Memory B cell (primary cell): ENCODE measurements around the gene SYTL2.
"Not testable (repeated sequence)": the region's sequence is repeated elsewhere in the genome, so short reads cannot be mapped to it uniquely, and the experiment has no call there.

Experiments used
- ATAC-seq: fragments of 150-1000 bp; cut with Tn5 transposase; 2 replicates; pipeline ENCODE4 v1.10.0; 2021; ENCODE audit warnings: low read depth, mild to moderate bottlenecking, moderate library complexity
- DNase-seq, 2 donors: peaks; one replicate each; pipeline ENCODE4 v3.0.0; 2022; ENCODE audit warnings: low spot score in 2 of 2
- H3K27ac Mint-ChIP-seq: one replicate; pipeline ENCODE4 v1.8.0; 2022; ENCODE audit warnings: mild to moderate bottlenecking, moderate library complexity, mixed read lengths
- H3K27me3 Mint-ChIP-seq: one replicate; pipeline ENCODE4 v1.8.0; 2022; ENCODE audit warnings: mixed read lengths
- H3K36me3 Mint-ChIP-seq: one replicate; pipeline ENCODE4 v1.8.0; 2022; ENCODE audit warnings: mild to moderate bottlenecking, mixed read lengths
- H3K4me1 Mint-ChIP-seq: one replicate; pipeline ENCODE4 v1.8.0; 2022; ENCODE audit warnings: mixed read lengths
- H3K4me3 Mint-ChIP-seq: one replicate; pipeline ENCODE4 v1.8.0; 2022; ENCODE audit warnings: mild to moderate bottlenecking, moderate library complexity, mixed read lengths
- H3K9me3 Mint-ChIP-seq: one replicate; pipeline ENCODE4 v1.8.0; 2022; ENCODE audit warnings: mixed read lengths

The SYTL2 gene

DNA sequence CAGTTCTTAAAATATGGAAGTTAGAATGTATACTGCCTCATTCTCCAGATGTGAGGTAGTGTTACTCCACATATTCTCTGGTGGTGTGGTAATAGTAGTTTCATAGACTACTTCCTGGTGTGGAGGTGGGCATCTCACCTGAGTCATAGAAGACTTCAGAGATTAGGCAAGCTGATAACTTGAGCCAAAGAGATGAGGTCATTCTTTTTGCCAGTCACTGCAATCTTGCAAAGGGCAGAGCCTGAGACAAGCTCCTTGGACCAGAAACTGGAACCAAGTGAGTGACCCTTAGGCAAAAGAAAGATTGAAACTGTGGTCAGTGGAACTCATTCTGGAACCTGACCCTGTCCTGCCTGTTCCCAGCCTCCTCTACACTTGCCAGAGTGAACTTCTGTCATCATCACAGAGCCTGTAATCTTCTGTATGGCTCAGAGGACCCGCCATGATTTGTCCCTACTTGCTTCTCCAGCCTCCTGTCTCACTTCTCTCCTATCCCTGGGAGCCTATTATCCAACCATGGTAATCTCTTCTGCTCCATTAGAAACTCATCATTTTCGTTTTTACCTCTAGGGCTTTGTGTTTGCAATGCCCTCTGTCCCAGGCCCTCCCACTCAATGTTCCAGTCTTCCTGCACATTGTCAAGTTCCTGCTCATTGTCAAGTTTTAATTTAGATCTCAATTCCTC lies 33.6 kb upstream of the SYTL2 start:
- no peak for ATAC-seq
- peaks cover 3% of the 10 kb centered on the region for H3K27me3 Mint-ChIP-seq
- no peaks in the 10 kb centered on the region for H3K9me3 Mint-ChIP-seq
- H3K27ac Mint-ChIP-seq: no peak overlapping the region
- peaks cover 2% of the 10 kb centered on the region for H3K36me3 Mint-ChIP-seq
- no peak for DNase-seq
- H3K4me1 Mint-ChIP-seq: no peaks in the 10 kb centered on the region
- H3K4me3 Mint-ChIP-seq: no peak overlapping the region

DNA sequence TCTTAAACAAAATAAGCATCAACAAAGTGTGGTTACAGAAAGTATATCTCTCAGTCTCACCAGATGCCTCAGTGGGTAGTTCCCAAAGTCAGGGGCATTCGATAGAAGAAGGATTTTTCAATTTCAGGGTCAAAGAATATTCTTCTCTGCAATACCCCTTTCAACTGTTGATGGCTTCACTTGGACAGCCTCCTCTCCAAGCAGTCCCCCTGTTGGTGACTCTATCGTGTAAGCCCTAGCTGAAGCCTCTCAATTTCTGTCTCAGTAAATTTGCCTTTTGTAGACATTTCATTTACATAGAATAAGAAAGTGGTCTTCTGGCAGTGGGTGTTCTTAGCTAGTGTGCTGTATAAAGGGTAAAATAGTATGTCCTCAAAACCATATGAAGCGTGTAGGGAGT lies 33.0 kb upstream of the SYTL2 start:
- Mint-ChIP-seq H3K4me3 (no peak overlapping the region), H3K27ac (no peak overlapping the region)
- no peak for ATAC-seq

DNA sequence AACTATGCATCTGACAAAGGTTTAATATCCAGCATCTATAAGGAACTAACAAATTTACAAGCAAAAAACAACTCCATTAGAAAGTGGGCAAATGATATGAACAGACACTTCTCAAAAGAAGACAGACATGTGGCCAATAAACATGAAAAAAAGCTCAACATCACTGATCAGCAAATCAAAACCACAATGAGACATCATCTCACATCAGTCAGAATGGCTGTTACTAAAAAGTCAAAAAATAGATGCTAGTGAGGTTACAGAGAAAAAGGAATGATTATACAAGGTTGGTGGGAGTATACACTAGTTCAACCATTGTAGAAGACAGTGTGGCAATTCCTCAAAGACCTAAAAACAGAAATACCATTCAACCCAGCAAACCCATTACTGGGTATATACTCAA lies 30.0 kb upstream of the SYTL2 start:
- H3K36me3 Mint-ChIP-seq, H3K27me3 Mint-ChIP-seq, H3K4me3 Mint-ChIP-seq, H3K9me3 Mint-ChIP-seq, H3K27ac Mint-ChIP-seq, DNase-seq, H3K4me1 Mint-ChIP-seq, ATAC-seq: not testable (repeated sequence)

More for the DNA sequence above, 33.0 kb upstream of the SYTL2 start:
- no peaks in the 10 kb centered on the region for H3K4me1 Mint-ChIP-seq
- H3K9me3 Mint-ChIP-seq: no peaks in the 10 kb centered on the region
- DNase-seq: no peak
- H3K27me3 Mint-ChIP-seq: peaks cover 5% of the 10 kb centered on the region
- H3K36me3 Mint-ChIP-seq: peaks cover 2% of the 10 kb centered on the region

DNA sequence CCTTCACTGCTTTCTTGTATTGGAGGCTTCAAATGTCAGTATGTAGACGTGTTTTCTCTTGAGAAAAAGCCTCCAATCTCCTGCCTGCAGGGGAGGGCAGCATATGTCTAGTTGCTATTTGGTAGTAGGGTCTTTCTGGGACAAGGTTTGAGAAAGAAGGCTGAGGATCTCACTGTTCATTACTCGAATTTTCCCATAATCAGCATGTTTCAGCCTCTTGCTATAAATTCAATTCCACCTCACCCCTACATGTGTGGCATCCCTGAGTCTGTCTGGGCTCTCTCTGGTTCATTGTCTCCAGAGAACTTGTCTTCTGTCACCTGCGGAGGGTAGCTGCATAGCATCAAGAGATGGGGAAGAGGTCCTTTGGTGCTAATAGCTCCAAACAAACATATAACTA lies 24.8 kb upstream of the SYTL2 start:
- DNase-seq (no peak), ATAC-seq (no peak)

DNA sequence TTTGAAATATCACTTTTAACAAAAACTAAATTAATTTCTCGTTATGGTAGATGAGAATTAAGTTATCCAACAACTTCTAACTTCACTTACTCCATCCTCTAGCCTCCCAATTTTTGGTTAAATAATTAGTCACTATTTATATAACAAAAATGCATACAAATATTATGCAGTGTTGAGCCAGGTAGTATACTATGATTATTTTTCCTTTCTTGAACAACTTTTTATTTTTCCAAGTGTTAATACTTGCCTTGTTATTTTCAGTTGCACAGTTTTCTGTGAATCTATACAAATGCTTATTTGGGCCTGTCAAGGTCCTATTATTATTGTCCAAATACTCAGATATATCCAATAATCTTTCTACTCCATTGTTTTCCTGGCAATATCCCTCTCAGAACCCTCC lies 24.3 kb upstream of the SYTL2 start:
- DNase-seq: no peak
- H3K9me3 Mint-ChIP-seq: peaks cover 6% of the 10 kb centered on the region
- no peak for ATAC-seq
- H3K27me3 Mint-ChIP-seq: peaks cover 9% of the 10 kb centered on the region
- H3K36me3 Mint-ChIP-seq: peaks cover 6% of the 10 kb centered on the region
- no peaks in the 10 kb centered on the region for H3K4me1 Mint-ChIP-seq
- no peak overlapping the region for H3K4me3 Mint-ChIP-seq
- no peak overlapping the region for H3K27ac Mint-ChIP-seq

More for the DNA sequence above, 24.8 kb upstream of the SYTL2 start:
- Mint-ChIP-seq H3K4me1 (no peaks in the 10 kb centered on the region), H3K36me3 (peaks cover 6% of the 10 kb centered on the region), H3K27me3 (peaks cover 10% of the 10 kb centered on the region), H3K27ac (no peak overlapping the region), H3K4me3 (no peak overlapping the region), H3K9me3 (peaks cover 6% of the 10 kb centered on the region)

DNA sequence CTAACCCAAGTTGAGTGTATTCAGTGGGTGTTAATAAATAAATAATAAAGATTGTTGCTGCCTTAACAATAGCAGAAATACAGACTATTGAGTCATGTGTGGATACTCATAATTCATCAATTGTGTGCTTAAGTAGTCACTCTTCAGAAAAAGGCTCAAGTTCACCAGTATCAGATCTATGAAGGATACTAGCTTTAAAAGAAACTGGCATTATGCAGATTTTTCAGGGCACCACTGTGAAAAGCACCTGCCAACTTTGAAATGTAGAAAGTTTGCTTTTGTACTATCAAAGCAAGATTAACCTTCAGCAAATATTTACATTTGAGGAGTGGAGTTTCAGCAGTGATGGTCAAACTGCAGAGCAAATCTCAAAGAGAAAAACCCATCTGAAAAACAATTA lies 20.1 kb upstream of the SYTL2 start:
- Mint-ChIP-seq H3K27ac (no peak overlapping the region), H3K27me3 (peaks cover 3% of the 10 kb centered on the region), H3K4me1 (no peaks in the 10 kb centered on the region), H3K36me3 (peaks cover 2% of the 10 kb centered on the region), H3K9me3 (peaks cover 4% of the 10 kb centered on the region), H3K4me3 (no peak overlapping the region)
- DNase-seq (no peak), ATAC-seq (no peak)

DNA sequence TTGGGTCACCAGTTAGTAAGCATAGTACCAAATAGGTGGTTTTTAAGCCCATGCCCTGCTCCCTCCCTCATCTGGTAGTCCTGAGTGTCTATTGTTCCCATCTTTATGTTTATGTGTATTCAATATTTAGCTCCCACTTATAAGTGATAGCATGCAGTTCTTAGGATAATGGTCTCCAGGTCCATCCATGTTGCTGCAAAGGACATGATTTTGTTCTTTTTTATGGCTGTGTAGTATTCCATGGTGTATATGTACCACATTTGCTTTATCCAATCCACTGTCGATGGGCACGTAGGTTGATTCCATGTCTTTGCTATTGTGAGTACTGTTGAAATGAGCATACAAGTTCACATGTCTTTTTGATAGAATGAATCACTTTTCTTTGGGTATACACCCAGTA lies 18.2 kb upstream of the SYTL2 start:
- Mint-ChIP-seq H3K4me1 (no peaks in the 10 kb centered on the region), H3K9me3 (no peaks in the 10 kb centered on the region), H3K27me3 (no peaks in the 10 kb centered on the region), H3K27ac (no peak overlapping the region), H3K4me3 (no peak overlapping the region), H3K36me3 (no peaks in the 10 kb centered on the region)
- ATAC-seq: no peak
- DNase-seq: no peak

DNA sequence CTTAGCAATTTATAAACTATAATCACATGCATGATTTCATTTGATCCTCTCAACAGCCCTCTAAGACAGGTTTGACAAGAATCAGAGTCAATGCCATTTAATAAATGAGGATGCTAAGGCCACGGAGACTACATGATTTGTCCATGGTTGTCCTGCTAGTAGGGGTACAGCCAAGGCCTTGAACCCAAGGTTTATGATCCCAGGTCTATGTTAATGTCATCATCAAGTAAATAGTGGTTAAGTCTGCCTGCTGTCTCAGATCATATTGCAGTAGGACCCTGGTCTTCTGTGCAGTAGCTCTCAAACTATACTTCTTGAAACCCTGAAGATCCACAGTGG lies 17.7 kb upstream of the SYTL2 start:
- ATAC-seq (no peak), DNase-seq (no peak)
- H3K27ac Mint-ChIP-seq: no peak overlapping the region
- no peak overlapping the region for H3K4me3 Mint-ChIP-seq
- H3K9me3 Mint-ChIP-seq: no peaks in the 10 kb centered on the region
- H3K36me3 Mint-ChIP-seq: no peaks in the 10 kb centered on the region
- H3K27me3 Mint-ChIP-seq: peaks cover 2% of the 10 kb centered on the region
- no peaks in the 10 kb centered on the region for H3K4me1 Mint-ChIP-seq

DNA sequence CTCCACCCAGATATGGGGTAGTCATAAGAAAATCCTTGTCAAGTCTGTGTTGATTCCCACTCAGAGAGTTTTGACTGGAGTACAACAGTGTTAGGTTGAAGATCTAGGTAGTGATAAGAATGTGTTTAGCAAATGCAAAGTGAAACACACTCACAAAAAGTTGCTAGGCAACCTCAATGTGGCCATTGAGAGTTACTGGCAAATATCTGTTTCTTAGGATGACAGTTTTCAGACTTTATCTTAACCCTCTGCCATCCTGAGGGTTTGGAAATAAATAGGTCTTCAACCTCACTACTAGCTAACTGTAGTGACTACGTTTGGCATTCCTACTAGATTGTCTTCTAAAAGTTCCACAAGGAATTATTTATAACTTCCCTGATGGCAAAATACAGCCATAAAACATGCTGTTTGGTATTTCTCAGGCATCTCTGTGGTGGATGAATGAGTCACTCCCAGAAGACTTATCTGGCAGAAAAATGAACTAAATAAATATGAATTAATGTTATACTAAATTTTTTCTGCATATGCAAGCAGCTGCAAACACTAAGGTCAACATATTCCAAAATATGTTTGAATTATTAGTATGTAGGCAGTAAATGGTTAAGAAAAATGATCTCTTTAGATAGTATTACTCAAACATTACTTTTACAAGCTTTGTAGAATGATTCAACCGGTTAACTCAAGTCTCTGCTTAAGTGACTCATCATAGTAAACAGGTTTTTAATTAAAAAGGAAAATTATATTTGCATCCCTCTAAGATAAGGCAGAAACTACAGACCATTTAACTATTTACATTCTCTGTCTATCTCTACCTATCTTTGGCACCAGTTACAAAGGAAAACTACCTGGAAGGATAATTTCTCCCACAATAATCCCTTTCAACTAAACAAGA lies 17.1 kb upstream of the SYTL2 start:
- H3K27ac Mint-ChIP-seq: no peak overlapping the region
- ATAC-seq: no peak
- no peak for DNase-seq
- H3K4me1 Mint-ChIP-seq: no peaks in the 10 kb centered on the region
- no peaks in the 10 kb centered on the region for H3K36me3 Mint-ChIP-seq
- H3K9me3 Mint-ChIP-seq: no peaks in the 10 kb centered on the region
- H3K27me3 Mint-ChIP-seq: peaks cover 2% of the 10 kb centered on the region
- H3K4me3 Mint-ChIP-seq: no peak overlapping the region

DNA sequence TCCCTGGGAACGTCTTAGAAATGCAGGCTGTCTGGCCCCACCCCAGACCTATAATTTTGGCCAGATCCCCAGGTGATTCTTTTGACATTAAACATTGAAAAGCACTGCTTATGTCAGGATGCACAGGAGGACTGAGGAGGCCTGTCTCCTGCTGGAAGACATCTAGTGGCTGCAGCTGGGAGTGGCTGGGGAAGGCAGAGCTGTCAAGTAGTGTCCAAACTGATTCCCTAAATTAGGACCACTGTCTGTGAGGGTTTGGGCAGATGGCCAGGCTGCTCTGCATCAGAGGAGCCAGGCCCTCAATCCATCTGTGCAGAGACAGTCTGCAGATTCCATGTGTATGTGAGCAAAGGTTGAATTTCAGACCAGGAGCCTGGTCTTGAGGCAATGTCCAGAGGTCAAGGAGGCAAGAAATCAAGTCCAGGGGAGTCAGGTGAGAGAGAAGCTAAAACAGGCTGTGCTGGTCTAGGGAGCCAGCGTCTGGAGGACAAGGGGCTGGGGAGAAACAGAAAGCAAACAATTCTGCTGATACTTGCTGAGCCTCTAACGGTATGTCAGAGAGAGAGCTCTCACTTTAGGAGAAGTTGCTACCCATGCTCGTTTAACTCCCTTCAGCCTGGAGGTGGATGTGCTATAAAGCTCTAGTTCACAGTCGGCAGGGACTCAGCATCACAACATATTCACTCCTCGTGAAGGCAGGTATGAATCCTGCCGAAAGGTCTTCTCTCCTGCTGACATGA lies 15.3 kb upstream of the SYTL2 start:
- no peaks in the 10 kb centered on the region for H3K36me3 Mint-ChIP-seq
- peaks cover 2% of the 10 kb centered on the region for H3K27me3 Mint-ChIP-seq
- H3K4me3 Mint-ChIP-seq: no peak overlapping the region
- no peaks in the 10 kb centered on the region for H3K9me3 Mint-ChIP-seq
- no peaks in the 10 kb centered on the region for H3K4me1 Mint-ChIP-seq
- DNase-seq (no peak), ATAC-seq (no peak)
- H3K27ac Mint-ChIP-seq: no peak overlapping the region

DNA sequence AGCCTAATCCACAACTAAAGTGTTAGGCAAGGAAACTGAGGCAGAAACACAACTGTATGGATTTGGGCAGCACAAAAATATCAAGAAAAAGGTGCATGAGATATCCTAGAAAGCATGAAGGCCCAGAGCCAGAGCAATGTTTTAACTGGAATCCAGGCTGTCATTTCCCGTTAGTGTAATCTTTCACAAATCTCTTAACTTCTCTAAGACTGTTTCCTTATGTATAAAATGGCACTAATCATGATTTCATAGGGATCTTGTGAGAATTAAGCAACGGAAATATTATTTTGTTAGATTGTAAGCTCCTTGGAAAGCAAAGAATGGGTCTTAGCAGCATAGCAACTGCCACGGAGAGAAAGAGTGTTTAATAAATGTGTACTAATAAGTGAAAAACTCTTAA lies 14.7 kb upstream of the SYTL2 start:
- H3K9me3 Mint-ChIP-seq: no peaks in the 10 kb centered on the region
- H3K36me3 Mint-ChIP-seq: no peaks in the 10 kb centered on the region
- no peak overlapping the region for H3K27ac Mint-ChIP-seq
- ATAC-seq: no peak
- no peak for DNase-seq
- peaks cover 2% of the 10 kb centered on the region for H3K27me3 Mint-ChIP-seq
- H3K4me1 Mint-ChIP-seq: no peaks in the 10 kb centered on the region
- H3K4me3 Mint-ChIP-seq: no peak overlapping the region

DNA sequence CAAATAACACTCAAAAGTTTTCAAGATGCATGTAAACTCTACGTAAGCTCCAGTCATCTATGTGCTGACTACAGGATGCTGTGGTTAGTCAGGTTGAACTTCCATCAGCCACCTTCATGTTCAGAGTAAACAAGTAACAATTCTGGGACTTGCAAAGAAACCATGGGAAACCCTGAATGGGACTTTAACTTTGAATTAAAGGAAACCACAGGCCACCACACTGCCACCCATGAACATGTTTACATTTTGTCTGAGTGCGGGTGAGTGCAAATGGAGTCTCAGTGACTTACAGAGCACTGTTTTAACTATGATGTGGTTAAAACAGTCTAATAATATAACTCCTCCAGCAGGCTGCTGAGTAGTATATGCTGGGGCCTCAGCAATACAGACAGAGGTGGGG lies 12.9 kb upstream of the SYTL2 start:
- Mint-ChIP-seq H3K36me3 (no peaks in the 10 kb centered on the region), H3K9me3 (no peaks in the 10 kb centered on the region), H3K27me3 (peaks cover 2% of the 10 kb centered on the region), H3K27ac (no peak overlapping the region), H3K4me3 (no peak overlapping the region), H3K4me1 (no peaks in the 10 kb centered on the region)
- DNase-seq (no peak), ATAC-seq (no peak)

DNA sequence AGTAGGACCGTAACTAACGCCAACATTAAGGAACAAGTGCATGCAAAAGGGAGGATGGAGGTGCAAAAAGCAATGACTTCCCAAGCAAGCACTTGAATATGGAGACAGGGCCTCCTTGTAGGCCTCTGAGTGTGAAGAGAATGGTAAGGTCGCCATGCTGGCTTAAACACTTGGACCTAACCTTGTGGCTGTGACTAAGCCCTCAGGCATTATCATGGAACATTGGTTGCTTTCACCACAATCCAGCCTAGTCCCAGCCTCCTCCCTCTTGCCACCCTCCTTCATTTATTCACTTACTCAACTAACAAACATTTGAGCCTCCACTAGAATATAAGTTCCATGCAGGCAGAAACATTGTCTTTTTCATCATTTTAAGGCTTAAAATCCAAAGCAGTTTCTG lies 11.9 kb upstream of the SYTL2 start:
- no peaks in the 10 kb centered on the region for H3K9me3 Mint-ChIP-seq
- no peaks in the 10 kb centered on the region for H3K4me1 Mint-ChIP-seq
- ATAC-seq: no peak
- peaks cover 2% of the 10 kb centered on the region for H3K27me3 Mint-ChIP-seq
- H3K4me3 Mint-ChIP-seq: no peak overlapping the region
- H3K36me3 Mint-ChIP-seq: no peaks in the 10 kb centered on the region
- DNase-seq: no peak
- H3K27ac Mint-ChIP-seq: no peak overlapping the region

DNA sequence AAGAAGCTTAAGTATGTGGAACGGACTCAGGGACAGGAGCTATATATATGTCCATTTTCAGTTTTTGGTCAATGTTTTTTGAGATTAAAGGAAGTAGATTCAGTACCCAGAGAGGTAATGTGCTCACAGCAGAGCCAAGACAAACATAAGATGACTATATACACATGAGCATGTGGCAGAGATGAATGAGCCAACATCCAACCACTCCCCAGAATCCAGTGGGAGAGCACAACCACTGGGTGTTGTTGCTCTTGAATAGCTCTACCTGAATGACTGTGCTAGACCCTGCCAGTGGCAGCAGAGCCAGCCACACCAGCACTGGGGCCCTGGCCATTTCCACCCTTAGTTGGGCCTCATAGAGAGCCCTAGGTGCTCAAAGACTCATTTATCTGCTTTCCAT lies 10.7 kb upstream of the SYTL2 start:
- Mint-ChIP-seq H3K4me1 (no peaks in the 10 kb centered on the region), H3K27me3 (peaks cover 2% of the 10 kb centered on the region), H3K27ac (no peak overlapping the region), H3K9me3 (no peaks in the 10 kb centered on the region), H3K4me3 (no peak overlapping the region), H3K36me3 (no peaks in the 10 kb centered on the region)
- DNase-seq: no peak
- ATAC-seq: no peak
